Activated T-cell treated with anti-CD3 and anti-CD28 coated beads for 1 hour (primary cell): Measurements from ENCODE around the gene LBH.
A peak's percentile ranks its signal among the peaks of the same experiment; 100 is the strongest.

Experiments
- DNase-seq: peaks from one replicate; pipeline ENCODE4 v3.0.0-alpha.2; 2020; ENCODE audit warnings: low read depth

LBH gene

DNA sequence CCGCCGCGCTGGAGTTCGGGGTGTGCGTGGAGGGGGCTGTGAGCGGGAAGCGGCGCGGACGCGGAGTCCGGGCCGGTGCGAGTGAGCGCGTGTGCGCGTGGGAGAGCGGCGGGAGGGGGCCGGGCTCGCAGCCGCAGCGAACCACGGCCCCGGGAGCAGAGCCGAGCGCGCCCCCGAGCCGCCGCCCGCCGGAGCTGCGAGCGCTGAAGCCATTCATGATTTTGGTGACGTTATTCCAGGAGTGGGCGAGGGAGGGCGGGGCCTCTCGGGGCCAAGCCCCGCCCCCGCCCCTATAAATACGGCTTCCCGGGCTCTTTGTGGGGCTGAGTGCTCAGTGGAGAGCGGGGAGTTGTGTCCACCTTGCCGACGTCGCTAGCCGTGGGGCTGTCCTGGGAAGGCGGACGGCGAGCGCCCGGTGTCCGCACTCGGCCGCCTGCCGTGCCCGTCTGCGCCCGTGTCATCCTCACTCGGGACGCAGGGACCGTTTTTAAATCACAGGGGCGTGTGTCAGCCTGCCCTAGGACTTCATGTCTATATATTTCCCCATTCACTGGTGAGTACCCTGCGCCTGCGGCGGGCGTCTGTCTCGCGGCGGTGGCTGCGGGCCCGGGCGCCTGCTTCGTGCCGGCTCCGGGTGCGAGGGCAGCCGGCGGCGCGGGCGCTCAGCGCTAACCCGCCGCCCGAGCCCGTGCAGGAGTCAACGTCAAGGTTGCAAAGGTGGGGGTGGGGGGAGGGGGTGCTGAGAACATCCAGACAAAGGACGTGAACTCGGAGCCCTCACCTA lies at the start of gene LBH:
Gene LBH (plus strand): TSS at position 323 of the 784 bp plus-strand sequence. CDS start 205 bp downstream, at position 528.
- DNase-seq: peak; percentile 87

DNA sequence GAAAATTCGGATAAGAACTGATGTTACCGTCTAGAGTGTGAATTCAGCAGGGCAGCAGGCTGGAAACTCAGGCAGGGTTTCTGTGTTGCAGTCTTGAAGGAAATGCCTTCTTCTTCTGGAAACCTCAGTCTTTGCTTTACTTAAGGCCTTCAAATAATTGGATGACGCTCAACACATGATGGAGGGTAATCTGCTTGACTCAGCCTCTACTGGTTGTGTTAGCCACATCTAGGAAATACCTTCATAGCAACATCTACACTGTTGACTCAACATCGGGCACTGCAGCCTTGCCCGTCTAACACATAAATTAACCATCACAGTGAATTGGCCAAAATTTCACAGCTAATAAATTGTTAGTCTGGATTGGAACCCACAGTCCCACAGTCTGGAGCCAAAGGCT lies 47.3 kb upstream of the LBH start:
- DNase-seq: no peak

DNA sequence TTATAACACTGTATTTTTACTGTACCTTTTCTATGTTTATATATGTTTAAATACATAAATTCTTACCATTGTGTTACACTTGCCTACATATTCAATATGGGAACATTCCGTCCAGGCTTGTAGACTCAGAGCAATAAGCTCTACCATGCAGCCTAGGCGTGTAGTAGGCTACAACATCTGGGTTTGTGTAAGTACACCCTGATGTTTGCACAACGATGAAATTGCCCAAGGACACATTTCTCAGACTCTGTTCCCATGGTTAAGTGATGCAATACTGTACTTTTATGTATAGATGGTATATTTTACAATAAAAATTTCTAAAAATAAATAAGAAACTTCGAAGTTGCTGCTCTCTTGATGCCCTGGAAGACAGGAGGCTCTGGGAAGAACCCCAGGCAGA lies 46.2 kb upstream of the LBH start:
- no peak for DNase-seq

DNA sequence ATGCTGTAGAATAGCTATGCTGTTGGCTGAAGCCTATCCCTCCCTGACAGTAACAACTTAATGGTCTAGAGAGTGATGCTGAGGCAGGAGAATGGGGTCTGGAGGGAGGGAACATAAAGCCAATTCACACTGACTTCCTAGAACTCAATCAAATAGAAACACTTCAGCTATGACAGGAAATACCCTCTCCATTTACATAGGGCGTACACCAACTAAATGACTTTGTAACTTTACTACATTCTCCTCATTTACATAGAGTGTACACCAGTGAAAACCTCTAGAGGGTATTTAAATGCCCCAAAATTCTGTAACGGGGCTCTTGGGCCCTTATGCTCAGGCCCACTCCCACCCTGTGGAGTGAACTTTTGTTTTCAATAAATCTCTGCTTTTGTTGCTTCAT lies 43.0 kb upstream of the LBH start:
- no peak for DNase-seq

DNA sequence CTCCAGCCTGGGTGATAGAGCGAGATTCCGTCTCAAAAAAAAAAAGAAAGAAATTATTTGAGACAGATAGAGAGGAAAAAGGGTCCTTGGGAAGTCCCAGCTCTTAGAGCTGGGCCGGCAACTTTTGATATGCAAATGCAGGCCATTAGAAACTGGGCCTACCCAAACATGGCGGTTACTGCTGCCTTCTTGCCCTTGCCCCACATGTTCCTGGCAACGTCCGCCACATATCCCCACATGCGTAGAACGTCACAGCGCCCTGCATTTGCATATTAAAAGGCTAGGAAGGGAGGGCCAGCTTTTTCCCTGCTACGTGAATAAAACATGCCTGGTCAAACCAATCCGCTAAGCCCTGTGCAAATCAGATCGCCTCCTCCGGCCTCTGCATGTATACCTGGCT lies 40.7 kb upstream of the LBH start:
- DNase-seq: no peak

DNA sequence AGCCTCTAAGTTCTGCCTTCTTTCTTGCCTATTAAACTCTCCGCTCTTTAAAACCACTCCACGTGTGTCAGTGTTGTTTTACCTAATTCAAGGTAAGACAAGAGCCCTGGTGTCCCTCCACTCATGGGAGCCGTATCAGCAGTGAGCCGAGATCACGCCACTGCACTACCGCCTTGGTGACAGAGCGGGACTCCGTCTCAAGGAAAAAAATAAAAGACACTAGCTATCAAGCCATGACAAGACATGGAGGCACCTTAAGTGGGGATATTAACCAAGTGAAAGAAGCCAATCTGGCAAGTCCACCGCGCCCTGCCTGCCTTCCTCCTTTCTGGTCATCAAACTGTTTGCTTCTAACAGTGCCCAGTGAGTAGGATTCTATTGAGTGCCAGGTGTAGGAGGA lies 40.2 kb upstream of the LBH start:
- no peak for DNase-seq

DNA sequence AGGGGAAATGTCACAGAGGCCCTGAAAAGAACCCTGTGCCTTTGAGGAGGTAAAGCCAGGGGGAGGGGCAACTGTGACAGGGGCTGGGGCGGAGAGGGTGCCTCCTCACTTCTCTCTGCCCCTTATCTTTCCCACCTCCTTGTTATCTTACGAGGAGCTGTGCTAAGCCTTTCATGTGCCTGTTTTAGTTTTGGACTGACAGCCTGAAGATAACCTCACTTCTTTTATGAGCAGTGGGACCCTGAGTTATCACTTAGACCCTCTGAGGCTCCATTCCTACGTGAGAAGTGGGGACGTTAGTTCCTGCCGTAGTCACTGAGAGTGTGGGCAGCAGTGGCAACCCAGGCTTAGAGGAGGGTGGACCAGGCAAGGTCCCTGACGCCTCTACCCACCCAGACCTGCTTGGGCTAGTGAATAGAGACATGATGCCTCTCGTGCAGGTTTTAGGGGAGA lies 39.5 kb upstream of the LBH start:
- no peak for DNase-seq

DNA sequence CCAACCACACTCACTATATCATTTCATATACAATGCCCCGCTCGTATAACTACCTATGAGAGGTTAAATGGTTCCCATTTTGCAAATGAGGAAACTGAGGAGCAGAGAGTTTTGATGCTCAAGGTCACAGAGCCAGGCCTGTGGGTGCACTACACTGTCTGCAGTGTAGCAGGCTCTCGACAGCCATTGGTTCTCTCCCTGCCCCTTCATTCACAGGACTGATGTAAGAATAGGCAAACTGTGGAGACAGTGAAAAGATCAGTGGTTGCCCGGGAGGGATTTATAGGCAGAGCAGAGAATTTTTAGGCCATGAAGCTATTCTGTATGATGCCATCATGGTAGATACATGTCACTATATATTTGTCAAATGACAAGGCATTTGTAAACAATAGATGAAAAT lies 39.0 kb upstream of the LBH start:
- DNase-seq: no peak

DNA sequence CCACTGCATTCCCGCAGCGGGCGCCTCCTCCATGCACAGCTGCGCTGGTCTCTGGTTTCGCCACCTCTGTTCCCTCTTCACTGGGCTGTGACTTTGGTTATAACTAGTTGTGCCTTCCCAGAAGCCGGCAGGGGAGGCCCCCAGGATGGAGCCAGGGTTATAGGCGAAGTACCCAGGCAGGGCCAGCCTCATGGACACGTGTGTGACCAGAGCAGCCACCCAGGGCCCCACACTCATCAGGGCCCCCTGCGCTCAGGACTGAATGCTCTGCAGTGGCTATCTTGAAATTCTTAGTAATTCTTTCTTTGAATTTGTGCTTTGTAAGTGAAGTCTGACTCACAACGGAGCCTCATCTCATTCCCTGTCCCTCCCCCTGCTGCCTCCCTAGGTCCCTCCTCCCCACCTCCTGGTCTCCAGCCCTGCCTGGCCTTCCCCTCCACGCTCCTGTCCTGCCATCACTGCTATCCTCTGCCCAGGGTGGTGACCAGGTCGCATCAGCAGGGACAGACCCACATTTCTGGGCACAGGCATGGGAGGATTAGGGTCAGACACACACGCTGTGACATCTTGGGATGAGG lies 38.1 kb upstream of the LBH start:
- no peak for DNase-seq

DNA sequence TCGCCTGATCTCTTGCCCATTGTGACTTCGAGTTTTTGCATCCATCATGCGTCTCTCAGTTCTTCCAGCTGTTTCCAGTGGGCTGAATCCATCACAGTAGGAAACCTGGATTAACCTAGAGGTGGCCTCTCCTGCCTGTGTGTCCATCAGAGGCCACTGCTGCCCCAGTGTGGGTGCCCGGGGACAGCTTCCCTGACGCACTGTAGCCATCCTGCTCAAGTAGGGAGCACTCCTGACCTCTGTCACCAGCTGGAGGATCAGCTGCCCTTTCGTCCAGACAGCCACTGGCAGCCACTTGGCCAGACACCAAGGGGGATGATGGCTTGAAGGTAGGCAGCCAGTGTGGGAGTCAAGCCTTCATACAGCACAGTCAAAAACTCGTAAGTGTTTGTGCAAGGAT lies 36.9 kb upstream of the LBH start:
- no peak for DNase-seq

DNA sequence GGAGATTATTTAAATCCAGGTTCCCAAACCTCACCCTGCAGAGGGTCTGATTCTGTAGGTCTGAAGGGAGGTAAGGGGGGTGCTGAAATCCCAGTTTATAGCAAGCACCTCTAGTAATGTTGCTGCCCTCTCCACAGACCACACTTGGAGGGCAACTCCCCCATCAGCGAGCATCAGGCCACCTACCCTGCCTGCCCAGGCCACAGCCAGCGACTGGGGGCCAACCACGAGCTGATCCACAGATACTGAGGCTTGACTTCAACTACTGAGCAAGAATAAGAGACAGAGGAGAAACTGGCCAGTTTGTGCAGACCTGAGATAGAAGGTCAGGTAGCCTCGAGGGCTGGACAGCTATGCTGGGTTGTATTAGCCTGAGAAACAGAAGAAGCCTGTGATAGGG lies 36.3 kb upstream of the LBH start:
- DNase-seq: no peak

DNA sequence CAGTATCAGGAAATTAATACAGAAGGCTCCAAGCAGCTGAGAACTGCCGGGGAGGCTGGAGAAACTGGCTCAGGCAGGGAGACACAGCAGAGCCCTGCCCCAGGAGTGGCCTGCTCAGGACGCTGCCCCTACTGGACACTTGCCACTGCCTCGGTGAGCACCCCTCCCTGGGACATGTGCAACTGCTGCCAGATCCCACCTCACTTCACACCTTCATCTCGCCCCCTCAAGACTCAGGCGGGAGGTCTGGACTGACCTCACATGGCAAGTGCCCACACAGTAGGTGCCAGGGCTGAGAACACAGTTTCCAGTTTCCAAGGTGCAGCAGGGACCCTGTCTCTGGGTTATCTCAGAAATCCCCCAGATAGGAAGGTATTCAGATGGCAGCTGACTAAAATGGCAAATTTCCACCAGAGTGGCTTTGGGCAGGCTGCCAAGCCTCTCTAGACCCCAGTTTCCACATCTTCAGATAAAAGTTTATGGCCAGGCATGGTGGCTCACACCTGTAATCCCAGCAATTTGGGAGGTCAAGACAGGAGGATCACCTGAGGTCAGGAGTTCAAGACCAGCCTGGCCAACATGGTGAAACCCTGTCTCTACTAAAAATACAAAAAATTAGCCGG lies 33.7 kb upstream of the LBH start:
- no peak for DNase-seq

DNA sequence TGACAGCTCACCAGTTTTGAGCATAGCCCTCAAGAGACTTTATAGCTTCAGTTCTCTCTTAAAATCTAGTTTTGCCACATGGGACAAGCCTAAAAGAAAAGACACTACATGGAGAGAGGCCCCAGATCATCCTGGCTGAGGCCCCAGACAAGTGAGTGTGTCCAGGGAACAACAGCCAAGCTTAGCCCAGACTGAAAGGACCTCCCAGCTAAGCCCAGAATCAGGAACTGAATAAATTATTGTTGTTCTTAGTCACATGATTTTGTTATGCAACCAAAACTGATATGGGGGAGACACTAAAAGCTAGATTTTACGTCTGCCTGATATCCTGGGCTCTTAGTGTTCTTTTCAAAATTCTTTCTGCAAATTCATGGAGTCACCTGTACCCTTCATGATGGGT lies 29.3 kb upstream of the LBH start:
- no peak for DNase-seq

DNA sequence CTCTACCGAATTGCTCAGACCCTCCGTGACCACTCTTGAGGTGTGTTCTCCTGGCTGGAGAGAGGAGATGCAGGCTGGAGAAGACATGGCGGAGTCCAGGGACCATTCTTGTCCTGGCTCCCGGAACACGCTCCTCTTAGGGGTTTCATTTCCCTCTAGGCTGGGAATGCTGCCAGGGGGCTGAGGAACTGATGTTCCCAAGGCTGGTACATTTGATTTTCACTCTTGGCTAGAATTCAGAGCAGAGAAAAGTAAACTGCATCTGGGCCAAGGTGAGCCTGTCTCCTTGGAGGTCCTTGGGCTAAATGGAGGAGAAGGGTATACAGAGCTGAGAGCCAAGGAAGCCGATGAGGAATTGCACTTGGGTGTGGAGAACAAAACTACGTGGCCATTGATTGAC lies 28.2 kb upstream of the LBH start:
- DNase-seq: no peak

DNA sequence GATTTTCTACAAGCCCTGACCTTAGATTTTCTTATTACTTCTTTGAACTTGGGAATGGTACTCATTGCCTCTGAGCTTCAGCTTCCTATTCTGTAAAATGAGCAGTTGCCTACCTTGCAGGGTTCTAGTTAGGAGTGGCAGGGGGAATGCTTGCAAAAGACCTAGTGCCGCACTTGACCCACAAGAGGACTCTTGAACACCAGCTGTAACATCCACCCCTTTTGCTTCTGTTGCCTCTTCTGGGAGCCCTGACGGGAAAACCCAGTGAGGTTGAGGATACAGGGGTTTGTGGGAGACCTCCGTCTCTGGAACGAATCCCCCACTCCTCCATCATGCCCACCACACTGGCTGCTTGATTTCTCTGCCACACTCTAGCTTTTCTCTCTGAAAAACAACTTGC lies 27.1 kb upstream of the LBH start:
- no peak for DNase-seq

DNA sequence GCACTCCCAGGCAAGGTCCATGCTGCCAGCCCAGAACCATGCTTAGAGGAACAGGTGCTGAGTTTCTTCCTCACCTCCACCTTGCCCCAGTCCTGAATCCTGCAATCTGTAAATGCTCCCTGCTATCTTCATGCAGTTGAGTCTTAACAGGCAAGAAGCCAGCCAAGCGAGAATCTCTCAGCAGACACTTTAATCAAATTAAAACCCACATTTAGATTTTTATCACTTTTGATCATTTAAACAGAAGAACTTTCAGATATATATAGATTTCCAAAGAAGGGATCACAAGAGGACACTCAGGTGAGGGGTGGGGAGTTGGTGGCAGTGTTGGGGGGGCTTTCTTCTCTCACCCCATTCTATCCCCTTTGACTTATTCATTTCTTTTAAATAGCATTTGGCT lies 25.9 kb upstream of the LBH start:
- no peak for DNase-seq

DNA sequence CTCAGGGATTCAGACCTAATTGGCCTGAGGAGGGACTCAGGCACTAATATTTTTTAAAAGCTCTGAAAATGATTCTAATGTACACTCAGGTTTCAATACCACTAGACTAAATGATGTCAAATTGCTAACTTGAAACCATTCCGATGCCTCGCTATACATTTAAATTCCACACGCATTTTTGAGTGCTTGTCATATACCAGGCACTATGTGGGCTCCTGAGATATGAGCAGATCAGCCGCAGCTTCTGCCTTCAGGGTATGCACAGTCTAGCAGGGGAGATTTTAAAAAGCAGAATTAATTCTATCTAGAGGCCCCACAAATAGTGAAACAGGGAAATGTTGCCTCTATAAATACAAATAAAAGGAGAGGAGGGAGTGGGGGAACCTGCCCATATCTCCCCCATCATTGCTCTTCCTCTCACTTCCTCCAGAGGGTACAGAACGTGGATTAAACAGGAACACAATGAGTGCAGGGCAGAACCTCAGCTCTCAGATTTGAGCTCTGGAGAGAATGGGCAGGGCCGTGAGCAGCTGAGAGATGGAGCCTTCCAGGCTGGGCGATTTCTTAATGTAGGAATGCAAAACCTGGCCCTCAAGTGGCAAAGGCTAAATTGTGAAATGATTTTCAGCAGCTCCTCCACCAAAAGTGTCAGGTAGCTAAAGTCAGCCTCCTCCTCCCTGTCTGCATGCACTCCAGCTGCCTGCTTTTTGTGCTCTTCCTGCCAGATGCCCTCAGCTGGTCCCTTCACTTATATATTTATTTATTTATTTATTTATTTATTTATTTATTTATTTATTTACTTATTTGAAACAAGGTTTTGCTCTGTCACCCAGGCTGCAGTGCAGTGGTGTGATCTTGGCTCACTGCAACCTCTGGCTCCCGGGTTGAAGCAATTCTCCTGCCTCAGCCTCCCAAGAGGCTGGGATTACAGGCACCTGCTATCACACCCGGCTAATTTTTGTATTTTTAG lies 24.6 kb upstream of the LBH start:
- no peak for DNase-seq

DNA sequence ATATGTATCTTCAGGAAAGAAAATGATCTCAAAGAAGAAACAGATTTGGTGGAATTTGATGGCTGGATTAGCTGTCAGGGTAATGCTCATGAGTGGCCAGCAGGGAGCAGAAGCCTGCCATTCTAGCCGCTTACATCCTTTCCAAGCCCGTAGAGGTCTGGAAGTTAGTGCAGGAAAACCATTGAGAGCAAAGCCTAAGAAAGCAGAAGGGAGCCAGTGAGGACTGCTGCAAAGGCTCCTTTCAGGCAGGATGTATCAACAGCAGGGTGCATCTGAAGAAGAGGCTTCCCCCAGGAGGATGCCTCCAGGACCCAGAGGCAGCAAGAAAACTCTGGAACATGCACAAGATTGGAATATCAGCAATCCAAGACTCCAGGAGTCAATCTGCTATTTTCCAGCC lies 22.9 kb upstream of the LBH start:
- DNase-seq: no peak

DNA sequence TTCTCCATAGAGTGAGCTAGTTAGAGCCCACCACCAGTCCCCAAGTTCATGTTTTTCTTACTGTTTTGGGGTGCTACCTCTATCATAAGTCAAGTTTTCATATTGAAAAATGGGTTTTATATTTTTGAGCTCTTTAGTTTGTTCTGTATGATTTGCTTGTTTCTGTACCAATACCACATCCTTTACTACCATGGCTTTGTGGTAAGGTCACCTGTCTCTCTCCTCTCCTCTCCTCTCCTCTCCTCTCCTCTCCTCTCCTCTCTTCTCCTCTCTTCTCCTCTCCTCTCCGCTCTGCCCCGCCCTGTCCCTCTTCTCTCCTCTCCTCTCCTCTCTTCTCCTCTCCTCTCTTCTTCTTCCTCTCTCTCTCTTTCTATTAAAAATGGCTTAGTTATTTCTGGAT lies 22.1 kb upstream of the LBH start:
- no peak for DNase-seq

DNA sequence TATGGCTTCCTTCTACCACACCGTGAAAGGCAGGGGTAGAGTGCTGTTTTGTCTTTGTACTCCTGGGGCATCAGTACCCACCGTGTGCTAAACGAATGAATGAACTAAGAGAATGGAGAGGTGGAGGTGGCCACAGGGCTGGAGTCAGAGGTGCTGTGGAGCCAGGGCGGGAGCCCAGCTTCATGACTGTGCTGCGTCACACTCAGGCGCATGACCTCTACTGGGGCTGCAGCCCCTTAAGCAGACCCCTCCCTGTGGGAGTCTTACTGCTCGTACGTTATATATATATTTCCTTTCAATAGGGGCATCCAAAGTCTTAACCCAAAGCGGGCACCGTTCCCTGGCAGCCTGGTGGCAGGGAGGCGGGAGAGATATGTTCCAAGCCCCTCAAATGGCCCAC lies 18.0 kb upstream of the LBH start:
- no peak for DNase-seq

DNA sequence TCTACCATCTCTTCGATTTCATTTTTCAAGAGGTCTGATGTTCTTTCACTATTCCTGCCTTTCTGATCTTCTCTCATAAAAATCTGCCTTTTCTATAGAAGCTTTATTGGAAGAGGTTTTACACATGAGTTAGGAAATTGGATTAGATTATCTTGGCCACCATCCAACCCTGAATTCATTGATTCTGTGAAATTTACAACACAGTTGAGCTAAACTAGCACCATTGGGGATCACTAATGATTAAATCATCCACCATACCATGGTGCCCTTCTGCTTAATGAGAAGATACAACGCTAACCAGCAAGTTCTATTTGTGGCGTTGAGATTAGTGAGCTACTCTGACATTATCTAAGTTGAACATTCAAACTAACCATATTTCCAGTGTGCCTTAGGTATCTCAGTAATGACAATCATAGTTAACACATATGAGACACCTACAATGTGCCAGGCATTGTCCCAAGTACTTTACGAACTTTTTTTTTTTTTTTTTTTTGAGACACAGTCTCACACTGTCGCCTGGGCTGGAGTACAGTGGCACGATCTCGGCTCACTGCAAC lies 17.3 kb upstream of the LBH start:
- DNase-seq: no peak

DNA sequence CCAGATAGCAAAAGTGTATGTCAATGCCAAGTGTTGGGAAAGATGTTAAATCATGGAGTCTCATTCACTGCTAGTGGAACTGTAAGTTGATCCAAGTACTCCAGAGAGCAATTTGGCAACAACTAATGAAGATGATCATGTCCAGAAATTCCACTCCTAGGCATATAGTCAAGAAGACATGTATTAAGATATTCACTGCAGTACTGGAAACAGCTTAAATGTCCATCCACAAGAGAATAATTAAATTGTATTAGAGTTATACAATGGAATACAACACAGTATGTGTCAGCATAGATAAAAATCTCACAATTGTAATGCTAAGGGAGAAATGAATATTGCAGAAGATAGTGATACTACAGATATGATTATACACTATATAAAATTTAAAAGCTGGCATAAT lies 15.2 kb upstream of the LBH start:
- DNase-seq: no peak
